Peyer's patch (tissue), 4 donors: Measurements from ENCODE around the gene LRP5. TPM values are rescaled to one million over a fixed set of nuclear protein-coding genes. Genes with fewer than 3 reads are reported as not detected.

ENCODE experiments used
- DNase-seq, 3 donors: peaks; one replicate each; pipeline ENCODE4 v3.0.0-alpha.2; 2017 to 2019
- H3K27ac ChIP-seq, 4 donors: fragments of 200-600 bp; sonication (generic); one replicate each; pipeline ENCODE4 v1.5.1; 2016 to 2019
- H3K27me3 ChIP-seq, 2 donors: fragments of 200-600 bp; sonication (generic); one replicate each; pipeline ENCODE4 v1.5.1; 2019
- H3K36me3 ChIP-seq, 3 donors: fragments of 200-600 bp; sonication (generic); one replicate each; pipeline ENCODE4 v1.5.1; 2016 to 2019
- H3K4me1 ChIP-seq, 4 donors: fragments of 200-600 bp; sonication (generic); one replicate each; pipeline ENCODE4 v1.5.1; 2016 to 2019
- H3K4me3 ChIP-seq, 4 donors: fragments of 200-600 bp; sonication (generic); 1 replicate in 3 of 4; 2 replicates in 1 of 4; pipeline ENCODE4 v1.5.1; 2016 to 2019; ENCODE audit warnings: mild to moderate bottlenecking in 1 of 4
- H3K9me3 ChIP-seq, 4 donors: fragments of 200-600 bp; sonication (generic); one replicate each; pipeline ENCODE4 v1.5.1; 2016 to 2019; ENCODE audit warnings: mild to moderate bottlenecking in 1 of 4
- CTCF ChIP-seq, 6 experiments: fragments of 450-650 bp in 4 of 6; fragments of 200-600 bp in 2 of 6; sonication (generic) in 1 of 6; IDR thresholded peaks; one replicate each; pipeline ENCODE4 v1.5.1; 2017 to 2019; ENCODE audit warnings: antibody characterized with exemption in 6 of 6, mild to moderate bottlenecking in 3 of 6, moderate library complexity in 1 of 6
- POLR2A ChIP-seq, 2 donors: fragments of 450-650 bp; IDR thresholded peaks; one replicate each; pipeline ENCODE4 v1.5.1; 2017; ENCODE audit warnings: antibody characterized with exemption in 2 of 2, mild to moderate bottlenecking in 2 of 2, moderate library complexity in 2 of 2
- total RNA-seq, 4 donors: library from RNA; depleted of rRNA; stranded (reverse); fragments of >200 nt; gene quantifications; one replicate each; pipeline ENCODE4 v1.1.0, GENCODE V29; 2016

LRP5 gene
- total RNA-seq, 4 donors from 2014 or later = 149 to 196 (median 168) TPM

GRCh38 chr11:68365943-68366435 is 53.6 kb downstream of the LRP5 start:
- TF ChIP-seq CTCF (IDR thresholded peaks at IDR 0.05) (no peak), POLR2A (IDR thresholded peaks at IDR 0.05) (no peak)
- peaks cover 2 to 12% (median 8%) of the 10 kb centered on the region in 4 donors for H3K4me1 ChIP-seq
- H3K36me3 ChIP-seq = peaks cover 0 to 31% (median 0%) of the 10 kb centered on the region in 3 donors
- DNase-seq = no peak
- H3K4me3 ChIP-seq = no peak overlapping the region
- no peaks in the 10 kb centered on the region for H3K27me3 ChIP-seq
- no peak overlapping the region for H3K27ac ChIP-seq
- H3K9me3 ChIP-seq = no peaks in the 10 kb centered on the region

GRCh38 chr11:68367252-68367651 is 54.9 kb downstream of the LRP5 start:
- Histone ChIP-seq H3K27me3 (no peaks in the 10 kb centered on the region), H3K4me1 (peaks cover 2 to 23% (median 13%) of the 10 kb centered on the region in 4 donors), H3K36me3 (peaks cover 0 to 31% (median 0%) of the 10 kb centered on the region in 3 donors), H3K27ac (no peak overlapping the region), H3K4me3 (no peak overlapping the region), H3K9me3 (no peaks in the 10 kb centered on the region)
- no peak for DNase-seq
- no peak for TF ChIP-seq POLR2A (IDR thresholded peaks at IDR 0.05)
- TF ChIP-seq CTCF (IDR thresholded peaks at IDR 0.05) = no peak

- peaks cover 7 to 48% (median 15%) of the 10 kb centered on the region in 4 donors for H3K4me1 ChIP-seq
- H3K27me3 ChIP-seq = no peaks in the 10 kb centered on the region
- DNase-seq = no peak
- H3K9me3 ChIP-seq = no peaks in the 10 kb centered on the region
- no peak overlapping the region for H3K4me3 ChIP-seq
- TF ChIP-seq CTCF (IDR thresholded peaks at IDR 0.05) (no peak), POLR2A (IDR thresholded peaks at IDR 0.05) (no peak)
- H3K36me3 ChIP-seq = peaks cover 0 to 32% (median 0%) of the 10 kb centered on the region in 3 donors
- peak overlapping the region in 2 of 4 donors; percentile 55 to 59 for H3K27ac ChIP-seq
Observed at GRCh38 chr11:68369756-68370155, 57.4 kb downstream of the LRP5 start.

- DNase-seq = peak in 2 of 3 donors; percentile 76 to 82
- H3K36me3 ChIP-seq = peaks cover 0 to 38% (median 0%) of the 10 kb centered on the region in 3 donors
Observed at GRCh38 chr11:68370211-68371111, 58.1 kb downstream of the LRP5 start.

More at GRCh38 chr11:68370211-68371111, 58.1 kb downstream of the LRP5 start:
- Histone ChIP-seq H3K4me3 (peak overlapping the region in 1 of 4 donors; percentile 34), H3K27ac (peak overlapping the region in 3 of 4 donors; percentile 32 to 59 (median 55)), H3K9me3 (no peaks in the 10 kb centered on the region), H3K4me1 (peaks cover 7 to 55% (median 15%) of the 10 kb centered on the region in 4 donors), H3K27me3 (no peaks in the 10 kb centered on the region)
- TF ChIP-seq CTCF (IDR thresholded peaks at IDR 0.05) (no peak), POLR2A (IDR thresholded peaks at IDR 0.05) (no peak)
